GM18505 (cell line): ENCODE results near the gene SH2D2A.

Source experiments
- ATAC-seq: cut with Tn5 transposase; IDR thresholded peaks from one replicate; pipeline ENCODE4 v1.9.1; 2021; ENCODE audit not compliant: unreplicated experiment
- POLR2A ChIP-seq: IDR thresholded peaks from 4 replicates; pipeline ENCODE4 v1.6.1; 2011; ENCODE audit warnings: borderline replicate concordance; ENCODE audit not compliant: insufficient read depth, insufficient read length; ENCODE audit errors: extremely low read depth

Gene SH2D2A

DNA sequence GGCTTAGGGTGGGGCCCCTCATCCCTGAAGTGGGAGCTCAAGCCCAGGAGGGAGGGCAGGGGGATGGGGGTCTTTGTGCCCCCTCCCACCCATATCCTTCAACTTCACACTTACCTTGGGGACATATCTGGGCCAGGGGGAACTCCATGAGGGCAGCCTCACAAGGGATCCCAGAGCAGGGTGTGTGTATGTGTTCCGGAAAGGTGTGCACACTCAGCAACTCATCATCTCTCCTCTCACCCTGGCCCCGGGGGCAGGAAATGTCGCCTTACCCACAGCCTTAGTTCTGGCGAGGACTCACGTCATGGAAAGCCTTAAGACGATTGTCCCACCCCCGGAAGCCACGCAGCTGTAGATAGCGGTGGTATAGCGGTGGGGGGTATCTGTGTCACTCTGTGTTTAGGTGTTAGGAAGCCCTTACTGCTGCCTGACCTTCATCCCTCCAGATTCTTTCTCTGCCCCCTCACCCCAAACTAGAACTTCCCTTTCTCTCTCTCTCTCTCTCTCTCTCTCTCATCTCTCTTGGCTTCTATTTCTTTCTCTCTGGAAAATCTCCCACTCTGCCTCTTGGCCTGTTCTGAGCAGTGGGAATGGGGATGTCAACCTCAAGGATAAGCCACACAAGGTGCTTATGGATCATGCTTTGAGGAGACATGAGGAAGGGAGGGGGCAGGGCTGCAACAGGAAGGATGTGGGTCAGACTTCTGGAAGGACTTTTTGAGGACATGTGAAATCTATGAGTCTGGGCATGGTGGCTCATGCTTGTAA is at the start of gene SH2D2A:
Gene SH2D2A, minus strand, starts transcription at position 288 of the 768 bp plus-strand sequence. Its CDS starts 140 bp downstream, at position 148.
- ATAC-seq, result peak; percentile 69
- TF ChIP-seq POLR2A, result peak; percentile 63

- TF ChIP-seq POLR2A, result no peak
- ATAC-seq, result no peak
Measured at GRCh38 chr1:156865865-156866248, 49.2 kb upstream of the SH2D2A start.

DNA sequence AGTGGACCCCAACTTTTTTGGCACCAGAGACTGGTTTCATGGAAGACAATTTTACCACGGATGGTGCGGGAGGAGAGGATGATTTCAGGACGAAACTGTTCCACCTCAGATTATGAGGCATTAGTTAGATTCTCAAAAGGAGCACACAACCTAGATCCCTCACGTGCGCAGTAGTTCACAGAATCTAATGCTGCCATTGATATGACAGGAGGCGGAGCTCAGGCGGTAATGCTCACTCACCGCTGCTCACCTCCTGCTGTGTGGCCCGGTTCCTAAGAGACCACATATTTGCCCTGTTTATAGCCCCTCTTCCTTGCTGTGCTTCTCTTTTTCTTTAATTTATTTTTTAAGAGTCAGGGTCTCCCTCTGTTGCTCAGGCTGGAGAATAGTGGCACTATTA is 48.6 kb upstream of the SH2D2A start:
- ATAC-seq, result no peak
- no peak for TF ChIP-seq POLR2A

- ATAC-seq, result no peak
- TF ChIP-seq POLR2A, result no peak
Measured at GRCh38 chr1:156864796-156865195, 48.1 kb upstream of the SH2D2A start.

GRCh38 chr1:156863631-156864030 is 47.0 kb upstream of the SH2D2A start:
- TF ChIP-seq POLR2A, result no peak
- ATAC-seq, result no peak

GRCh38 chr1:156862997-156863599 is 46.5 kb upstream of the SH2D2A start:
- no peak for ATAC-seq
- no peak for TF ChIP-seq POLR2A

DNA sequence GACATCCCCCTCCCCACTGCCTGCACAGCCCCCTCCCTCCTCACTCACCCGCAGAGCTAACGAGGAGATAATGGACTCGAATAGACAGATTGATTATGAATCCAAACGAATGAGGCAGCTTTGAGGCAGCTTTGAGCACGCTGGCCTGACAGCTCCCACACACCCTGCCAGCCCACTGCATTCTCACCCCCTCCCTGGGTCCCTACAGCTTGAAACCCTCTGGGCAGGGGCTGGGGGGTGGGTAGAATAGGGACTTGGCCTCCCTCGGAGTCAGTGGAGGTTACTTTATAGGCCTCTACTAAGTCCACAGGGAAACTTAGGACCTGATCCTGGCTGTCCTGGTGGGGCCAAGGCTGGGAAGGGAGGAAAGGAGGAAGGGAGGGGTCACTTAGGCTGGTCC is 45.9 kb upstream of the SH2D2A start:
- no peak for TF ChIP-seq POLR2A
- ATAC-seq, result no peak

- no peak for TF ChIP-seq POLR2A
- ATAC-seq, result no peak
Measured at GRCh38 chr1:156860628-156861423, 44.2 kb upstream of the SH2D2A start, which contains the start of gene NTRK1. Gene NTRK1, plus strand, starts transcription at chr1:156860865. Its CDS starts 70 bp downstream, at chr1:156860935.

- TF ChIP-seq POLR2A, result no peak
- ATAC-seq, result no peak
Measured at GRCh38 chr1:156860113-156860627, 43.5 kb upstream of the SH2D2A start.

- no peak for TF ChIP-seq POLR2A
- no peak for ATAC-seq
Measured at GRCh38 chr1:156859523-156860112, 43.0 kb upstream of the SH2D2A start.

DNA sequence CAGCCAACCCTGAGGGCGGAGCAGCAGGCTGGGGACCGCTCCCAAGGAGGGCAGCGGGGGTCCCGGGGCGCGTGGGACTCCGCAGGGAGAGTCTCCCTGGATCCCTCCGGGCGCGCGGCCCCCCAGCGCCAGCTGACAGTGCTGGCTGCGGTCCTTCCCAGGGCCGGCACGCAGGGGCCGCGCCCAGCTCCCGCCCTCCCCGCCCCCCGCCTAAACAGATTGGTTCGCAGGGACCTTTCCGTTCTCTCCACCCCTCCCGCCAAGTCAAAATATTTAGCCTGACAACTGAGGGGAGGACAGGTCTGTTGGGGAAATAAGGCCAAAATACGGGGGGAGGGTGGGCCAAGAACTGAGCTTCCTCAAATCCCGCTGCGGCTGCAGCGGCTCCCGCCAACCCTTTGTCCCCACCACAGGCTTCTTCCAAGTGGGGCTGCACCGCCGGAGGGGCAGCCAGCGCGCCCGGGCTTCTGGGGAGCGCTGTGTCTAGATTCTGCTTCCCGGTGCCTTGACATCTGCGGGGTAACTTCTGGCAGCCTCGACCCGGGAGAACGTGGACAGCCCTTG is 42.4 kb upstream of the SH2D2A start, which contains the start of gene INSRR:
Gene INSRR, minus strand, starts transcription at position 159 of the 564 bp plus-strand sequence. CDS start 496 bp downstream, outside the sequence.
- no peak for ATAC-seq
- TF ChIP-seq POLR2A, result no peak

- no peak for ATAC-seq
- no peak for TF ChIP-seq POLR2A
Measured at GRCh38 chr1:156858555-156858956, 41.9 kb upstream of the SH2D2A start.
